ENCODE data around the gene SPTBN4. TPM values are rescaled to one million over a fixed set of nuclear protein-coding genes. Genes with fewer than 3 reads are reported as not detected.

SPTBN4 gene
- total RNA-seq, 2 donors from 2014 or later, result not detected

DNA sequence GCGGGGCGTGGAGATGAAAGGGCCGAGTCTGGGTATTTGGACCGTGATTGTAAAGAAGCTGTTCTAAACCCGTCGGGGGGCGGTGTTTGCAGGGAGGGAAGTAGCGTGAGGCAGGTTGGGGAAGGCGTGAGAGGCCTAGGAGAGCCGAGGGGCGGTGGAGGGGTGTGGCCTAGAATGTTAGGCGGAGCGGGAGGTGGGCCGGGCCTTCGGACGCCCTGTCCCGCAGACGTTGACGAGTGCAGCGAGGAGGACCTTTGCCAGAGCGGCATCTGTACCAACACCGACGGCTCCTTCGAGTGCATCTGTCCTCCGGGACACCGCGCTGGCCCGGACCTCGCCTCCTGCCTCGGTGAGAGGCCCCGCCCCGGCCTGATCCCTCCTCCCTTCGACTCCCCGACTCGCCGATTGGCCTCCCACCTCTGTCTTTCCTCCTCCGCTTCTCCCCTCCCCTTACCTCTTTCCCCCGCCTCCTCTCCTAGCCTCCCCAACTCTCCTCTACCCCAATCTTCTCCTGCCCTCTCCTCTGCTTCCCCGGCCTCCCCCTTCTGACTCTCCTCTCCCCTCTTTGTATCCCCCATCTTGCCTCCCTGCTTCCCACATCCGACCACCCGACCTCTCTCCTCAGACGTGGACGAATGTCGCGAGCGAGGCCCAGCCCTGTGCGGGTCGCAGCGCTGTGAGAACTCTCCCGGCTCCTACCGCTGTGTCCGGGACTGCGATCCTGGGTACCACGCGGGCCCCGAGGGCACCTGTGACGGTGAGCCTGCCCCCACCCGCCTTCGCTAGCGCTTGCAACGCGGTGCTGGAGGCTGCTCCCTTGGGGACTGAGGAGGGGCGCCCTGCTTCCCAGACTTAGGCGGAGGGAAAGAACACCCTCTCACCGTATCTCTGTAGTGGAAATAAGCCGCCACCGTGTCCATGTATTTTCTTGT is 147.2 kb downstream of the SPTBN4 start:
- DNase-seq (ENCODE audit: low spot score), result peak; percentile 85
- no peaks in the 10 kb centered on the region for H3K9me3 Mint-ChIP-seq
- no peaks in the 10 kb centered on the region for H3K27me3 Mint-ChIP-seq
- no peaks in the 10 kb centered on the region for H3K36me3 Mint-ChIP-seq
- peak overlapping the region; percentile 89 for H3K4me3 Mint-ChIP-seq
- H3K27ac Mint-ChIP-seq, result peak overlapping the region; percentile 62 to 92
- H3K4me1 Mint-ChIP-seq (ENCODE audit: low read depth in 2 of 2), result peaks cover 43 to 46% of the 10 kb centered on the region in 2 donors
- ATAC-seq, result peak; percentile 74 to 81

- Mint-ChIP-seq H3K9me3 (no peaks in the 10 kb centered on the region), H3K27ac (peak overlapping the region; percentile 62 to 92), H3K4me3 (peak overlapping the region; percentile 89), H3K27me3 (no peaks in the 10 kb centered on the region), H3K36me3 (peaks cover 3% of the 10 kb centered on the region), H3K4me1 (ENCODE audit: low read depth in 2 of 2) (peaks cover 38 to 44% of the 10 kb centered on the region in 2 donors)
- no peak for ATAC-seq
- DNase-seq (ENCODE audit: low spot score), result no peak
These were observed 148.0 kb downstream of the SPTBN4 start for GRCh38 chr19:40614622-40615411.

- Mint-ChIP-seq H3K36me3 (peaks cover 6% of the 10 kb centered on the region), H3K27me3 (no peaks in the 10 kb centered on the region), H3K27ac (no peak overlapping the region), H3K4me3 (no peak overlapping the region), H3K9me3 (no peaks in the 10 kb centered on the region), H3K4me1 (ENCODE audit: low read depth in 2 of 2) (peaks cover 25 to 36% of the 10 kb centered on the region in 2 donors)
- DNase-seq (ENCODE audit: low spot score) (no peak), ATAC-seq (no peak)
These were observed 149.4 kb downstream of the SPTBN4 start for GRCh38 chr19:40616178-40616577.

GRCh38 chr19:40616941-40617340 is 150.1 kb downstream of the SPTBN4 start:
- Mint-ChIP-seq H3K27ac (no peak overlapping the region), H3K27me3 (no peaks in the 10 kb centered on the region), H3K9me3 (no peaks in the 10 kb centered on the region), H3K4me1 (ENCODE audit: low read depth in 2 of 2) (peaks cover 25 to 38% of the 10 kb centered on the region in 2 donors), H3K36me3 (peaks cover 6% of the 10 kb centered on the region), H3K4me3 (no peak overlapping the region)
- DNase-seq (ENCODE audit: low spot score) (no peak), ATAC-seq (no peak)

- no peaks in the 10 kb centered on the region for H3K9me3 Mint-ChIP-seq
- peaks cover 18 to 30% of the 10 kb centered on the region in 2 donors for H3K4me1 Mint-ChIP-seq (ENCODE audit: low read depth in 2 of 2)
- no peak overlapping the region for H3K27ac Mint-ChIP-seq
- no peak overlapping the region for H3K4me3 Mint-ChIP-seq
- no peaks in the 10 kb centered on the region for H3K27me3 Mint-ChIP-seq
- no peak for DNase-seq (ENCODE audit: low spot score)
- no peak for ATAC-seq
- H3K36me3 Mint-ChIP-seq, result peaks cover 6% of the 10 kb centered on the region
These were observed 151.2 kb downstream of the SPTBN4 start for GRCh38 chr19:40617961-40618360.

- Mint-ChIP-seq H3K36me3 (peaks cover 6% of the 10 kb centered on the region), H3K4me3 (no peak overlapping the region)
These were observed 152.7 kb downstream of the SPTBN4 start for GRCh38 chr19:40619333-40620160.

DNA sequence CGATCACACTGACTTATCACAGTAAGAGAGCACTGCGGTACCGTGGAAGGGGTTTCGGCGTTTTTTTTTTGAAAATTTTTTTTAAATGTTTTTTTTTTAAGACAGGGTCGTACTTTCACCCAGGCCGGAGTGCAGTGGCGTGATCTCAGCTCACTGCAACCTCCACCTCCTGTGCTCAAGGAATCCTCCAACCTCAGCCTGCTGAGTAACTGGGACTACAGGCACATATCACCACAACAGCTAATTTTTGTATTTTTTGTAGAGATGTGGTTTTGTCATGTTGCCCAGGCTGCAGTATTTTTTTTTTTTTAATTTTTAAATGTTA is 153.3 kb downstream of the SPTBN4 start:
- ATAC-seq, result no peak
- H3K4me3 Mint-ChIP-seq, result no peak overlapping the region
- H3K27ac Mint-ChIP-seq, result peak overlapping the region in 1 of 2 donors; percentile 38

More at GRCh38 chr19:40619333-40620160, 152.7 kb downstream of the SPTBN4 start:
- no peaks in the 10 kb centered on the region for H3K27me3 Mint-ChIP-seq
- no peak for ATAC-seq
- DNase-seq (ENCODE audit: low spot score), result no peak
- H3K9me3 Mint-ChIP-seq, result no peaks in the 10 kb centered on the region
- H3K27ac Mint-ChIP-seq, result peak overlapping the region in 1 of 2 donors; percentile 38
- peaks cover 8 to 18% of the 10 kb centered on the region in 2 donors for H3K4me1 Mint-ChIP-seq (ENCODE audit: low read depth in 2 of 2)

GRCh38 chr19:40621283-40621682 is 154.5 kb downstream of the SPTBN4 start:
- Mint-ChIP-seq H3K27me3 (no peaks in the 10 kb centered on the region), H3K4me1 (ENCODE audit: low read depth in 2 of 2) (peaks cover 15 to 17% of the 10 kb centered on the region in 2 donors), H3K36me3 (peaks cover 12% of the 10 kb centered on the region), H3K9me3 (no peaks in the 10 kb centered on the region), H3K27ac (no peak overlapping the region), H3K4me3 (no peak overlapping the region)
- DNase-seq (ENCODE audit: low spot score), result no peak
- ATAC-seq, result no peak

More for the DNA sequence above, 153.3 kb downstream of the SPTBN4 start:
- no peaks in the 10 kb centered on the region for H3K27me3 Mint-ChIP-seq
- H3K4me1 Mint-ChIP-seq (ENCODE audit: low read depth in 2 of 2), result peaks cover 8 to 16% of the 10 kb centered on the region in 2 donors
- no peaks in the 10 kb centered on the region for H3K9me3 Mint-ChIP-seq
- H3K36me3 Mint-ChIP-seq, result peaks cover 12% of the 10 kb centered on the region
- no peak for DNase-seq (ENCODE audit: low spot score)

DNA sequence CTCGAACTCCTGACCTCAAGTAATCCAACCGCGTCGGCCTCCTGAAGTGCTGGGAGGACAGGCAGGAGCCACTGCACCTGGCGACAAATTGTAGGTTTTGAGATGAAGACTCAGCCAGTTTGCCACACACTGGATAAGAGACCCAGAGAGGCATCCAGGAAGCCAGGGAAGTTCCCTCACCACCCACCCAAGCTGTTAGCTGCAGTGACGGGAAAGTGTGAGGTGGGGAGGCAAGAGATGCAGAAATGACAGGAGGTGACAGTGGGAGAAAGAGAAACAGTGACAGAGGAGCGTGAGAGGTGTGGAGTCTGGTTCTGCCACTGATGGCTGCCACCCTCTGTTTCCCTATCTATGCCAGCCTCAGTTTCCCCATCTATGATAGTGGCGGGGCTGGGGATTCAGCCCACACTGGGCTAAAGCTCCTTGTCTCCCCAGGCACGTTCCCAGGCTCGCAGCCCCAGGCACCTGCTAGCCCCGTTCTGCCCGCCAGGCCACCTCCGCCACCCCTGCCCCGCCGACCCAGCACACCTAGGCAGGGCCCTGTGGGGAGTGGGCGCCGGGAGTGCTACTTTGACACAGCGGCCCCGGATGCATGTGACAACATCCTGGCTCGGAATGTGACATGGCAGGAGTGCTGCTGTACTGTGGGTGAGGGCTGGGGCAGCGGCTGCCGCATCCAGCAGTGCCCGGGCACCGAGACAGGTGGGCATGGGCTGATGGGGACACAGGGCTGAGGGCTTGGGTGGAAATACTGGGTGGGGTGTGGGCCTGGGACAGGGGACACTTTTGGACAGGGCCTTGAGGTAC is 155.4 kb downstream of the SPTBN4 start:
- Mint-ChIP-seq H3K4me1 (ENCODE audit: low read depth in 2 of 2) (peaks cover 17 to 19% of the 10 kb centered on the region in 2 donors), H3K4me3 (no peak overlapping the region), H3K36me3 (peaks cover 12% of the 10 kb centered on the region), H3K27ac (no peak overlapping the region), H3K27me3 (no peaks in the 10 kb centered on the region), H3K9me3 (no peaks in the 10 kb centered on the region)
- DNase-seq (ENCODE audit: low spot score) (no peak), ATAC-seq (no peak)

- Mint-ChIP-seq H3K4me1 (ENCODE audit: low read depth in 2 of 2) (peaks cover 18 to 19% of the 10 kb centered on the region in 2 donors), H3K9me3 (no peaks in the 10 kb centered on the region), H3K4me3 (no peak overlapping the region), H3K27me3 (no peaks in the 10 kb centered on the region), H3K36me3 (peaks cover 12% of the 10 kb centered on the region), H3K27ac (no peak overlapping the region)
- DNase-seq (ENCODE audit: low spot score), result no peak
- no peak for ATAC-seq
These were observed 155.9 kb downstream of the SPTBN4 start for GRCh38 chr19:40622773-40623075.

DNA sequence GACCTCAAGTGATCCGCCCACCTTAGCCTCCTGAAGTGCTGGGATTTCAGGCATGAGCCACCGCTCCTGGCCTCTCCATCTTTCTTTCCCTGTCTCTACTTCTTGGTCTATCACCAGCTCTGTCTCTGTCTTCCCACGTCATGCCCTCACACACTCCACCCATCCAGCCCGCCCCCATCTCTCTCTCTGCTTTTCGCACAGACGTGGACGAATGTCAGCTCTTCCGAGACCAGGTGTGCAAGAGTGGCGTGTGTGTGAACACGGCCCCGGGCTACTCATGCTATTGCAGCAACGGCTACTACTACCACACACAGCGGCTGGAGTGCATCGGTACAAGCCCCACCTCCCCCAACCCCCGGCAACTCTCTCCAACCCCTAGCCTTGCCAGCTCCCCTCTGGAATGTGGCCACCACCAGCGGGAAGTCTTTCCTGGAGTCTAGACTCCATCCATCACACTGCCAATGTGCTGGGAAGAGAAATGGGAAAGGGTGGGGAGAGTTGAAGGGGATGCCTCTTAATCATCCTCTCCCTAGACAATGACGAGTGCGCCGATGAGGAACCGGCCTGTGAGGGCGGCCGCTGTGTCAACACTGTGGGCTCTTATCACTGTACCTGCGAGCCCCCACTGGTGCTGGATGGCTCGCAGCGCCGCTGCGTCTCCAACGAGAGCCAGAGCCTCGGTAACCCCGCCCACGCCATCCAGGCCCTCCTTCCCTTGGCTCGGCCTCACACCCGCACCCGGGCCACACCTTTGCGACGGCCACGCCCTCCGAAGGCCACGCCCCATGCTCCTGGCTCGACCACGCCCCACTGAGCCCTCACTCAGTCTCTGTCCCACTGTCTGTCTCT is 156.8 kb downstream of the SPTBN4 start:
- H3K27me3 Mint-ChIP-seq, result no peaks in the 10 kb centered on the region
- DNase-seq (ENCODE audit: low spot score), result no peak
- H3K36me3 Mint-ChIP-seq, result peaks cover 12% of the 10 kb centered on the region
- peak in 1 of 2 donors; percentile 20 for ATAC-seq
- H3K27ac Mint-ChIP-seq, result no peak overlapping the region
- H3K9me3 Mint-ChIP-seq, result no peaks in the 10 kb centered on the region
- no peak overlapping the region for H3K4me3 Mint-ChIP-seq
- peaks cover 18 to 19% of the 10 kb centered on the region in 2 donors for H3K4me1 Mint-ChIP-seq (ENCODE audit: low read depth in 2 of 2)
